ENCODE data around the gene AARSD1. TPM values are rescaled to one million over a fixed set of nuclear protein-coding genes. Genes with fewer than 3 reads are reported as not detected.

Gene AARSD1
- total RNA-seq, 1 donor from 2014 or later = 73.9 TPM

- H3K9me3 Mint-ChIP-seq (ENCODE audit: unreplicated experiment) = no peaks in the 10 kb centered on the region
- H3K27me3 Mint-ChIP-seq (ENCODE audit: unreplicated experiment) = peaks cover 2% of the 10 kb centered on the region
- no peak for DNase-seq
- H3K4me1 Mint-ChIP-seq (ENCODE audit: low read depth, unreplicated experiment) = no peaks in the 10 kb centered on the region
- no peak overlapping the region for H3K27ac Mint-ChIP-seq (ENCODE audit: unreplicated experiment)
- no peak overlapping the region for H3K4me3 Mint-ChIP-seq (ENCODE audit: unreplicated experiment)
- TF ChIP-seq CTCF (IDR thresholded peaks at IDR 0.05; ENCODE audit: partially characterized antibody, unreplicated experiment) = no peak
- H3K36me3 Mint-ChIP-seq (ENCODE audit: unreplicated experiment) = no peaks in the 10 kb centered on the region
Measured at GRCh38 chr17:42908872-42909700, 55.2 kb downstream of the AARSD1 start.

GRCh38 chr17:42906772-42907446 is 57.3 kb downstream of the AARSD1 start:
- Mint-ChIP-seq H3K36me3 (ENCODE audit: unreplicated experiment) (no peaks in the 10 kb centered on the region), H3K9me3 (ENCODE audit: unreplicated experiment) (no peaks in the 10 kb centered on the region), H3K4me1 (ENCODE audit: low read depth, unreplicated experiment) (no peaks in the 10 kb centered on the region), H3K27me3 (ENCODE audit: unreplicated experiment) (peaks cover 2% of the 10 kb centered on the region), H3K4me3 (ENCODE audit: unreplicated experiment) (no peak overlapping the region), H3K27ac (ENCODE audit: unreplicated experiment) (no peak overlapping the region)
- TF ChIP-seq CTCF (IDR thresholded peaks at IDR 0.05; ENCODE audit: partially characterized antibody, unreplicated experiment) = no peak
- no peak for DNase-seq

DNA sequence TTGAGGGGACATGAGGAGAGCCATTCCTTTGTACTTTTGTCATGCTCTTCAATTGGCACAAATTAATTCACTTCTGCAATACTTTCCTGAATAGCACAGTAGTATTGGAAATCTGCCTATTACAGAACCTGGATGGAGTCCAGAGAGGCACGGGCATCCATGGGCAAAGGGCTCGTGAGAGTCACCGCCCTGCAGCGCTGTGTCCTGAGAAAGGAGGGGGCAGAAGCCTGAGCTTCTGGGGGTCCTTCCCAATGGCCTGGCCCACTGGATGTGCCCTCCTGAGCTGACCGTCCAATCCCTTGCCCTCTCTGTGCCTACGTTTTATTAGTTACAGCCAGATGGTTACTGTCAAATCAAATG is 60.2 kb downstream of the AARSD1 start:
- TF ChIP-seq CTCF (IDR thresholded peaks at IDR 0.05; ENCODE audit: partially characterized antibody, unreplicated experiment) = no peak
- no peak for DNase-seq
- no peaks in the 10 kb centered on the region for H3K4me1 Mint-ChIP-seq (ENCODE audit: low read depth, unreplicated experiment)
- no peak overlapping the region for H3K27ac Mint-ChIP-seq (ENCODE audit: unreplicated experiment)
- no peaks in the 10 kb centered on the region for H3K9me3 Mint-ChIP-seq (ENCODE audit: unreplicated experiment)
- H3K4me3 Mint-ChIP-seq (ENCODE audit: unreplicated experiment) = no peak overlapping the region
- no peaks in the 10 kb centered on the region for H3K36me3 Mint-ChIP-seq (ENCODE audit: unreplicated experiment)
- no peaks in the 10 kb centered on the region for H3K27me3 Mint-ChIP-seq (ENCODE audit: unreplicated experiment)

- Mint-ChIP-seq H3K4me3 (ENCODE audit: unreplicated experiment) (no peak overlapping the region), H3K27me3 (ENCODE audit: unreplicated experiment) (no peaks in the 10 kb centered on the region), H3K4me1 (ENCODE audit: low read depth, unreplicated experiment) (no peaks in the 10 kb centered on the region), H3K27ac (ENCODE audit: unreplicated experiment) (no peak overlapping the region), H3K36me3 (ENCODE audit: unreplicated experiment) (no peaks in the 10 kb centered on the region), H3K9me3 (ENCODE audit: unreplicated experiment) (no peaks in the 10 kb centered on the region)
- DNase-seq = no peak
- TF ChIP-seq CTCF (IDR thresholded peaks at IDR 0.05; ENCODE audit: partially characterized antibody, unreplicated experiment) = no peak
Measured at GRCh38 chr17:42901535-42902229, 62.6 kb downstream of the AARSD1 start.

Other genes with a start within 250 kb of the AARSD1 start
- 32.2 TPM for gene EZH1, start 219.4 kb downstream of the AARSD1 start, total RNA-seq (ENCODE audit: unreplicated experiment)
- gene RAMP2, start 203.2 kb downstream of the AARSD1 start, total RNA-seq (ENCODE audit: unreplicated experiment) = 4.6 TPM
- gene VPS25, start 191.0 kb downstream of the AARSD1 start, total RNA-seq (ENCODE audit: unreplicated experiment) = 84.3 TPM
- gene WNK4, start 183.8 kb downstream of the AARSD1 start, total RNA-seq (ENCODE audit: unreplicated experiment) = 2.7 TPM
- 56.7 TPM for gene COA3, start 165.8 kb downstream of the AARSD1 start, total RNA-seq (ENCODE audit: unreplicated experiment)
- gene CNTD1, start 165.6 kb downstream of the AARSD1 start, total RNA-seq (ENCODE audit: unreplicated experiment) = not detected
- gene BECN1, start 140.2 kb downstream of the AARSD1 start, total RNA-seq (ENCODE audit: unreplicated experiment) = 72.1 TPM
- gene PSME3, start 131.1 kb downstream of the AARSD1 start, total RNA-seq (ENCODE audit: unreplicated experiment) = 127 TPM
- 6.1 TPM for gene AOC2, start 119.9 kb downstream of the AARSD1 start, total RNA-seq (ENCODE audit: unreplicated experiment)
- 2.0 TPM for gene AOC3, start 113.3 kb downstream of the AARSD1 start, total RNA-seq (ENCODE audit: unreplicated experiment)
- not detected for gene G6PC1, start 63.7 kb downstream of the AARSD1 start, total RNA-seq (ENCODE audit: unreplicated experiment)
- 4.1 TPM for gene PTGES3L, start 15.6 kb upstream of the AARSD1 start, total RNA-seq (ENCODE audit: unreplicated experiment)
- 14.0 TPM for gene RUNDC1, start 16.1 kb upstream of the AARSD1 start, total RNA-seq (ENCODE audit: unreplicated experiment)
- gene RPL27, start 34.0 kb upstream of the AARSD1 start, total RNA-seq (ENCODE audit: unreplicated experiment) = 658 TPM
- gene IFI35, start 42.3 kb upstream of the AARSD1 start, total RNA-seq (ENCODE audit: unreplicated experiment) = not detected
- gene VAT1, start 57.9 kb upstream of the AARSD1 start, total RNA-seq (ENCODE audit: unreplicated experiment) = 413 TPM
- gene RND2, start 60.8 kb upstream of the AARSD1 start, total RNA-seq (ENCODE audit: unreplicated experiment) = 75.8 TPM
- 11.3 TPM for gene BRCA1, start 160.9 kb upstream of the AARSD1 start, total RNA-seq (ENCODE audit: unreplicated experiment)
- 51.8 TPM for gene NBR1, start 206.8 kb upstream of the AARSD1 start, total RNA-seq (ENCODE audit: unreplicated experiment)
- gene TMEM106A, start 247.4 kb upstream of the AARSD1 start, total RNA-seq (ENCODE audit: unreplicated experiment) = 2.3 TPM

Measured in glutamatergic neuron (in vitro differentiated cells).